Activated CD4-positive, alpha-beta T cell treated with anti-CD3 and anti-CD28 coated beads, Interleukin-2, amount 50 U/mL, for 4 hours (primary cell): Measurements from ENCODE around the gene CA5A.
"Not testable (repeated sequence)": the region's sequence is repeated elsewhere in the genome, so short reads cannot be mapped to it uniquely, and the experiment has no call there.

ENCODE experiments used
- DNase-seq, 2 experiments: peaks; one replicate each; pipeline ENCODE4 v3.0.0-alpha.2; 2020

The CA5A gene

GRCh38 chr16:87936375-87937230 lies at the start of gene CA5A:
Gene CA5A, minus strand, starts transcription at chr16:87936529. Its CDS starts 79 bp downstream, at chr16:87936450.
- no peak for DNase-seq

- DNase-seq, result not testable (repeated sequence)
These were observed 49.2 kb upstream of the CA5A start for GRCh38 chr16:87985493-87985892.

GRCh38 chr16:87984632-87985267 lies 48.4 kb upstream of the CA5A start:
- no peak for DNase-seq

GRCh38 chr16:87984180-87984579 lies 47.9 kb upstream of the CA5A start:
- not testable (repeated sequence) for DNase-seq

- DNase-seq, result not testable (repeated sequence)
These were observed 47.4 kb upstream of the CA5A start for GRCh38 chr16:87983737-87984097.

- DNase-seq, result not testable (repeated sequence)
These were observed 46.9 kb upstream of the CA5A start for GRCh38 chr16:87983072-87983736.

- DNase-seq, result no peak
These were observed 46.3 kb upstream of the CA5A start for GRCh38 chr16:87982581-87983041.

GRCh38 chr16:87981376-87981775 lies 45.0 kb upstream of the CA5A start:
- not testable (repeated sequence) for DNase-seq

GRCh38 chr16:87979911-87980630 lies 43.7 kb upstream of the CA5A start:
- not testable (repeated sequence) for DNase-seq

GRCh38 chr16:87979352-87979751 lies 43.0 kb upstream of the CA5A start:
- no peak for DNase-seq

- DNase-seq, result no peak
These were observed 41.8 kb upstream of the CA5A start for GRCh38 chr16:87978127-87978526.

GRCh38 chr16:87976665-87977064 lies 40.3 kb upstream of the CA5A start:
- DNase-seq, result no peak

GRCh38 chr16:87974178-87974577 lies 37.8 kb upstream of the CA5A start:
- DNase-seq, result no peak

GRCh38 chr16:87973717-87974116 lies 37.4 kb upstream of the CA5A start:
- DNase-seq, result no peak

GRCh38 chr16:87971933-87972332 lies 35.6 kb upstream of the CA5A start:
- no peak for DNase-seq

- no peak for DNase-seq
These were observed 33.9 kb upstream of the CA5A start for GRCh38 chr16:87970186-87970585.

GRCh38 chr16:87968541-87968940 lies 32.2 kb upstream of the CA5A start:
- DNase-seq, result no peak

- DNase-seq, result no peak
These were observed 30.4 kb upstream of the CA5A start for GRCh38 chr16:87966685-87967185.

- no peak for DNase-seq
These were observed 29.8 kb upstream of the CA5A start for GRCh38 chr16:87966064-87966645.

GRCh38 chr16:87965417-87965816 lies 29.1 kb upstream of the CA5A start:
- DNase-seq, result no peak

- DNase-seq, result no peak
These were observed 27.8 kb upstream of the CA5A start for GRCh38 chr16:87964049-87964659.

- DNase-seq, result peak; percentile 68 to 76
These were observed 27.1 kb upstream of the CA5A start for GRCh38 chr16:87963400-87963799.
